Neural progenitor cell (in vitro differentiated cells): Measurements from ENCODE around the gene RYR3. TPM values are rescaled to one million over a fixed set of nuclear protein-coding genes. Genes with fewer than 3 reads are reported as not detected.

ENCODE experiments used
- DNase-seq: peaks from one replicate; pipeline ENCODE4 v3.0.0-alpha.2; 2016; ENCODE audit warnings: low spot score
- H2AFZ ChIP-seq: fragments of 200-600 bp; sonication (generic); replicated peaks from 2 replicates; pipeline ENCODE4 v1.6.1; 2016; ENCODE audit warnings: antibody characterized with exemption
- H3F3A ChIP-seq: fragments of 200-600 bp; sonication (generic); 2 replicates; pipeline ENCODE4 v1.6.1; 2016; ENCODE audit warnings: antibody characterized with exemption, low read depth
- H3K27ac ChIP-seq: fragments of 200-600 bp; sonication (generic); 2 replicates; pipeline ENCODE4 v1.5.1; 2016; ENCODE audit warnings: mild to moderate bottlenecking
- H3K27me3 ChIP-seq: fragments of 200-600 bp; sonication (generic); 2 replicates; pipeline ENCODE4 v1.6.1; 2016; ENCODE audit warnings: mild to moderate bottlenecking, moderate library complexity
- H3K36me3 ChIP-seq: fragments of 200-600 bp; sonication (generic); 2 replicates; pipeline ENCODE4 v1.5.1; 2016
- H3K4me1 ChIP-seq: fragments of 200-600 bp; sonication (generic); 2 replicates; pipeline ENCODE4 v1.6.1; 2016; ENCODE audit warnings: mixed run types
- H3K4me2 ChIP-seq: fragments of 200-600 bp; sonication (generic); 2 replicates; pipeline ENCODE4 v1.6.1; 2016
- H3K4me3 ChIP-seq: fragments of 200-600 bp; sonication (generic); 2 replicates; pipeline ENCODE4 v1.5.1; 2016
- H3K79me2 ChIP-seq: fragments of 200-600 bp; sonication (generic); 2 replicates; pipeline ENCODE4 v1.6.1; 2016; ENCODE audit warnings: low read depth
- H3K9ac ChIP-seq: fragments of 200-600 bp; sonication (generic); 2 replicates; pipeline ENCODE4 v1.6.1; 2016
- H3K9me3 ChIP-seq: fragments of 200-600 bp; sonication (generic); 2 replicates; pipeline ENCODE4 v1.5.1; 2016; ENCODE audit warnings: low read depth
- H4K20me1 ChIP-seq: fragments of 200-600 bp; sonication (generic); 2 replicates; pipeline ENCODE4 v1.6.1; 2016; ENCODE audit warnings: low read depth
- H3K27ac Mint-ChIP-seq: 3 replicates; pipeline ENCODE4 v1.8.0; 2021; ENCODE audit warnings: mixed read lengths
- H3K27me3 Mint-ChIP-seq: 2 replicates; pipeline ENCODE4 v1.8.0; 2022; ENCODE audit warnings: low read depth, mild to moderate bottlenecking, inconsistent platforms, moderate library complexity, mixed read lengths; ENCODE audit not compliant: insufficient read depth
- H3K36me3 Mint-ChIP-seq: 3 replicates; pipeline ENCODE4 v1.8.0; 2021; ENCODE audit warnings: mixed read lengths
- H3K4me1 Mint-ChIP-seq: 3 replicates; pipeline ENCODE4 v1.8.0; 2021; ENCODE audit warnings: mixed read lengths
- H3K4me3 Mint-ChIP-seq: 3 replicates; pipeline ENCODE4 v1.8.0; 2021; ENCODE audit warnings: mild to moderate bottlenecking, moderate library complexity, mixed read lengths
- H3K9me3 Mint-ChIP-seq: 3 replicates; pipeline ENCODE4 v1.8.0; 2020; ENCODE audit warnings: mixed read lengths
- CTCF ChIP-seq: fragments of 200-600 bp; sonication (generic); IDR thresholded peaks from 2 replicates; pipeline ENCODE4 v1.5.1; 2017; ENCODE audit warnings: antibody characterized with exemption, mild to moderate bottlenecking
- EZH2 ChIP-seq: fragments of 200-600 bp; sonication (generic); IDR thresholded peaks from 2 replicates; pipeline ENCODE4 v1.6.1; 2017; ENCODE audit warnings: antibody characterized with exemption, mild to moderate bottlenecking, moderate library complexity
- EZH2phosphoT487 ChIP-seq: fragments of 200-600 bp; sonication (generic); IDR thresholded peaks from 2 replicates; pipeline ENCODE4 v1.6.1; 2017; ENCODE audit warnings: antibody characterized with exemption
- total RNA-seq: library from RNA; depleted of rRNA; stranded (reverse); fragments of >200 nt; gene quantifications from 2 replicates; pipeline ENCODE4 v1.2.3, GENCODE V29; 2015; ENCODE audit warnings: low replicate concordance

Gene RYR3
- total RNA-seq, 1 donor from 2014 or later: 2.1 TPM

GRCh38 chr15:33400941-33401340 lies 90.2 kb downstream of the RYR3 start:
- Mint-ChIP-seq H3K4me1 (no peaks in the 10 kb centered on the region), H3K27ac (no peak overlapping the region), H3K4me3 (no peak overlapping the region), H3K36me3 (no peaks in the 10 kb centered on the region), H3K9me3 (no peaks in the 10 kb centered on the region), H3K27me3 (peaks cover 3% of the 10 kb centered on the region)
- H3K9ac ChIP-seq: no peak overlapping the region
- H3K36me3 ChIP-seq: no peaks in the 10 kb centered on the region
- no peaks in the 10 kb centered on the region for H3K4me1 ChIP-seq
- H3K4me3 ChIP-seq: no peak overlapping the region
- no peaks in the 10 kb centered on the region for H3K9me3 ChIP-seq
- no peak overlapping the region for H3K27ac ChIP-seq
- no peak for TF ChIP-seq CTCF
- DNase-seq: no peak
- no peaks in the 10 kb centered on the region for H3F3A ChIP-seq
- H3K4me2 ChIP-seq: no peak overlapping the region
- H3K27me3 ChIP-seq: no peaks in the 10 kb centered on the region
- no peak overlapping the region for H2AFZ ChIP-seq
- no peaks in the 10 kb centered on the region for H4K20me1 ChIP-seq
- H3K79me2 ChIP-seq: no peaks in the 10 kb centered on the region

GRCh38 chr15:33402600-33402999 lies 91.8 kb downstream of the RYR3 start:
- Mint-ChIP-seq H3K4me1 (peaks cover 3% of the 10 kb centered on the region), H3K4me3 (no peak overlapping the region), H3K36me3 (no peaks in the 10 kb centered on the region), H3K27me3 (peaks cover 7% of the 10 kb centered on the region), H3K9me3 (no peaks in the 10 kb centered on the region), H3K27ac (no peak overlapping the region)
- Histone ChIP-seq H3K79me2 (no peaks in the 10 kb centered on the region), H3K4me1 (no peaks in the 10 kb centered on the region), H3F3A (no peaks in the 10 kb centered on the region), H3K9me3 (no peaks in the 10 kb centered on the region), H3K36me3 (no peaks in the 10 kb centered on the region), H4K20me1 (no peaks in the 10 kb centered on the region), H2AFZ (no peak overlapping the region), H3K9ac (no peak overlapping the region), H3K4me3 (no peak overlapping the region), H3K27ac (no peak overlapping the region), H3K27me3 (no peaks in the 10 kb centered on the region), H3K4me2 (no peak overlapping the region)
- TF ChIP-seq EZH2: no peak
- no peak for TF ChIP-seq CTCF
- no peak for TF ChIP-seq EZH2phosphoT487
- DNase-seq: no peak

GRCh38 chr15:33405096-33405495 lies 94.3 kb downstream of the RYR3 start:
- Histone ChIP-seq H3K4me3 (no peak overlapping the region), H3F3A (no peaks in the 10 kb centered on the region), H3K27ac (no peak overlapping the region), H4K20me1 (no peaks in the 10 kb centered on the region), H3K9me3 (no peaks in the 10 kb centered on the region), H3K36me3 (no peaks in the 10 kb centered on the region), H3K79me2 (no peaks in the 10 kb centered on the region), H3K4me2 (no peak overlapping the region), H3K27me3 (no peaks in the 10 kb centered on the region), H2AFZ (no peak overlapping the region), H3K9ac (no peak overlapping the region), H3K4me1 (no peaks in the 10 kb centered on the region)
- DNase-seq: no peak
- peaks cover 3% of the 10 kb centered on the region for H3K4me1 Mint-ChIP-seq
- no peak for TF ChIP-seq EZH2phosphoT487
- TF ChIP-seq CTCF: no peak
- no peak for TF ChIP-seq EZH2
- no peaks in the 10 kb centered on the region for H3K9me3 Mint-ChIP-seq
- peaks cover 7% of the 10 kb centered on the region for H3K27me3 Mint-ChIP-seq
- H3K4me3 Mint-ChIP-seq: no peak overlapping the region
- H3K27ac Mint-ChIP-seq: no peak overlapping the region
- no peaks in the 10 kb centered on the region for H3K36me3 Mint-ChIP-seq
